IPS DF 6.9 (cell line): ENCODE data around the gene NUDT6.
"Not testable (repeated sequence)": the region's sequence is repeated elsewhere in the genome, so short reads cannot be mapped to it uniquely, and the experiment has no call there.

Experiments used
- DNase-seq: peaks from one replicate; pipeline ENCODE4 v3.0.0-alpha.2; 2013; ENCODE audit warnings: low read depth, low spot score
- H3K27ac ChIP-seq: one replicate; pipeline ENCODE4 v1.5.1; 2013; ENCODE audit warnings: low read length, control low read depth
- H3K27me3 ChIP-seq: 2 replicates; pipeline ENCODE4 v1.6.1; 2013; ENCODE audit warnings: mild to moderate bottlenecking, low read length; ENCODE audit not compliant: control insufficient read depth, insufficient read depth
- H3K36me3 ChIP-seq: 2 replicates; pipeline ENCODE4 v1.6.1; 2013; ENCODE audit warnings: low read length; ENCODE audit not compliant: control insufficient read depth, insufficient read depth
- H3K4me1 ChIP-seq: 2 replicates; pipeline ENCODE4 v1.6.1; 2013; ENCODE audit warnings: low read length; ENCODE audit not compliant: control insufficient read depth, insufficient read depth
- H3K4me3 ChIP-seq: 2 replicates; pipeline ENCODE4 v1.5.1; 2013; ENCODE audit warnings: mild to moderate bottlenecking, low read length
- H3K9me3 ChIP-seq: 2 replicates; pipeline ENCODE4 v1.6.1; 2013; ENCODE audit warnings: low read length, inconsistent platforms; ENCODE audit not compliant: control insufficient read depth, insufficient read depth
- WGBS: extraction: QIAGEN DNeasy Blood & Tissue Kit; methylation state at CpG from one replicate; pipeline ENCODE4 v1.1.7; 2013; ENCODE audit warnings: mixed read lengths, missing lambda C conversion rate; ENCODE audit not compliant: insufficient read length, insufficient coverage; 5-methylcytosine and 5-hydroxymethylcytosine counted together

NUDT6 gene

GRCh38 chr4:122855353-122855890, 67.0 kb downstream of the NUDT6 start:
- no peak overlapping the region for H3K27ac ChIP-seq
- no peak overlapping the region for H3K4me3 ChIP-seq
- H3K27me3 ChIP-seq: no peaks in the 10 kb centered on the region
- H3K36me3 ChIP-seq: no peaks in the 10 kb centered on the region
- H3K9me3 ChIP-seq: no peaks in the 10 kb centered on the region
- no peak for DNase-seq
- H3K4me1 ChIP-seq: peaks cover 6% of the 10 kb centered on the region; the same call in 1 of the 2 replicates
- no CpG with 5 or more reads among the region's 2 CpGs for WGBS

- Histone ChIP-seq H3K27ac (no peak overlapping the region), H3K36me3 (no peaks in the 10 kb centered on the region), H3K4me3 (no peak overlapping the region), H3K9me3 (no peaks in the 10 kb centered on the region), H3K4me1 (peaks cover 6% of the 10 kb centered on the region; the same call in 1 of the 2 replicates), H3K27me3 (no peaks in the 10 kb centered on the region)
- WGBS: no CpG with 5 or more reads among the region's 10 CpGs
- DNase-seq: no peak
Observed at GRCh38 chr4:122854447-122855352, 67.7 kb downstream of the NUDT6 start.

- Histone ChIP-seq H3K4me3 (no peak overlapping the region), H3K36me3 (0 out of 2 replicates have a peak, but pooled peaks cover 5% of the 10 kb centered on the region), H3K27ac (no peak overlapping the region), H3K9me3 (no peaks in the 10 kb centered on the region), H3K4me1 (peaks cover 11% of the 10 kb centered on the region; the same call in 1 of the 2 replicates), H3K27me3 (no peaks in the 10 kb centered on the region)
- DNase-seq: no peak
Observed at GRCh38 chr4:122851568-122851967, 70.8 kb downstream of the NUDT6 start.

DNA sequence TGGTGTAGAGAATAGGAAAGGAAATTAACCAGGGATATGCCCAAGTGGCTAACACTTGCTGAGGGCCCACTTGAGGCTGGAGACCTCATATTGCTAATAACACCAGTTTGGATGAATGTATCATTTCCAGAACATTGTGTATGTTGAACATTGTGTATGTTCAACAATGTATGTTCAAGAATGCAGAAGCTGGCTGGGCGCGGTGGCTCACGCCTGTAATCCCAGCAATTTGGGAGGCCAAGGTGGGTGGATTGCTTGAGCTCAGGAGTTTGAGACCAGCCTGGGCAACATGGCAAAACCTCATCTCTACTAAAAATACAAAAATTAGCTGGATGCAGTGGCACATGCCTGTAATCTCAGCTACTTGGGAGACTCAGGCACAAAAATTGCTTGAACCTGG, 72.6 kb downstream of the NUDT6 start:
- WGBS: no CpG with 5 or more reads among the region's 3 CpGs
- DNase-seq, H3K27ac ChIP-seq, H3K36me3 ChIP-seq, H3K27me3 ChIP-seq, H3K4me1 ChIP-seq, H3K4me3 ChIP-seq, H3K9me3 ChIP-seq: not testable (repeated sequence)

- no peaks in the 10 kb centered on the region for H3K27me3 ChIP-seq
- H3K4me3 ChIP-seq: no peak overlapping the region
- WGBS: no CpG with 5 or more reads among the region's 1 CpG
- H3K36me3 ChIP-seq: peaks cover 5% of the 10 kb centered on the region; the same call in 1 of the 2 replicates
- H3K4me1 ChIP-seq: peaks cover 10% of the 10 kb centered on the region; the same call in 1 of the 2 replicates
- H3K9me3 ChIP-seq: no peaks in the 10 kb centered on the region
- no peak for DNase-seq
- H3K27ac ChIP-seq: no peak overlapping the region
Observed at GRCh38 chr4:122847931-122848330, 74.5 kb downstream of the NUDT6 start.

GRCh38 chr4:122845760-122846159, 76.6 kb downstream of the NUDT6 start:
- H3K36me3 ChIP-seq: peaks cover 5% of the 10 kb centered on the region; the same call in 1 of the 2 replicates
- H3K27ac ChIP-seq: no peak overlapping the region
- WGBS: no CpG with 5 or more reads among the region's 3 CpGs
- H3K27me3 ChIP-seq: no peaks in the 10 kb centered on the region
- H3K4me1 ChIP-seq: peaks cover 8% of the 10 kb centered on the region; the same call in 1 of the 2 replicates
- H3K9me3 ChIP-seq: no peaks in the 10 kb centered on the region
- no peak for DNase-seq
- H3K4me3 ChIP-seq: no peak overlapping the region

DNA sequence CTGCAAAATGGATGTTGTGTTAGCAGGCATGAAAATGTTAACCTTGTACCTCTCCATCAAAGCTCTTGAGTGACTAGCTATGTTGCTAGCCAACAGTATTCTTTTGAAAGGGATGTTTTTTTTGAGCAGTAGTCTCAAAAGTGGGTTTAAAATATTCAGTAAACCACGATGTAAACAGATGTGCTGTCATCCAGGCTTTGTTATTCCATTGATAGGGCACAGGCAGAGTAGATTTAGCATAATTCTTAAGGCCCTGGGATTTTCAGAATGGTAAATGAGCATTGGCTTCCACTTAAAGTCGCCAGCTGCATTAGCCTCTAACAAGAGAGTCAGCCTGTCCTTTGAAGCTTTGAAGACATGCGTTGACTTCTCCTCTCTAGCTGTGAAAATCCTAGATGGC, 77.3 kb downstream of the NUDT6 start:
- Histone ChIP-seq H3K36me3 (peaks cover 9% of the 10 kb centered on the region; the same call in 1 of the 2 replicates), H3K27ac (no peak overlapping the region), H3K27me3 (no peaks in the 10 kb centered on the region), H3K4me1 (peaks cover 8% of the 10 kb centered on the region; the same call in 1 of the 2 replicates), H3K9me3 (no peaks in the 10 kb centered on the region), H3K4me3 (no peak overlapping the region)
- no peak for DNase-seq
- no CpG with 5 or more reads among the region's 3 CpGs for WGBS

GRCh38 chr4:122844391-122844790, 78.0 kb downstream of the NUDT6 start:
- WGBS: no CpG with 5 or more reads among the region's 1 CpG
- H3K4me3 ChIP-seq, DNase-seq, H3K4me1 ChIP-seq, H3K27ac ChIP-seq, H3K36me3 ChIP-seq, H3K9me3 ChIP-seq, H3K27me3 ChIP-seq: not testable (repeated sequence)

DNA sequence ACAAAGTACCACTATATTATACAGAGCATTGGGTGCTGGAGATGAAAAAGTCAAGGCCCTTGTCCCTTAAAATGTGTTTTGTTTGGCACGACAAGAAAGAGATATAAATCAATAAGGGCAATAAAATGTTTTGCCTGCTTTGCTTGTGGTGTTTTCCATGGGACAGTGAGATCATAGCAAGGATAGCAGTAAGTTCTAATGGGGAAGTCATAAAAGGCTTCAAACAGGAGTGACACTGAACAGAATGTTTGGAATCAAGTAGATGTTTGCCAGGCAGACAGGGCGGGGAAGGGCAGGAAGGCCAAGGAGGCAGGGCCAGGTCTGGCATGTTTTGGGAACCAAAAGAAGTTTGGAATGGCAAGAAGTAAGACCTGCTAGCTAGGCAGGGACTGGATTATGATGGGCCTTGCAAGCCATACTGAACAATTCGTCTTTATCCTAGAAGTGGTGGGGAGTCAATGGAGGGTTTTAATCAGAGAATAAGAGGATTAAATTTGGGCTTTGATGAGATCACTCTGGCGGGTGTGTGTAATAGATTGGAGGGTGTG, 79.3 kb downstream of the NUDT6 start:
- H3K36me3 ChIP-seq: peaks cover 10% of the 10 kb centered on the region; the same call in 1 of the 2 replicates
- H3K4me1 ChIP-seq: peaks cover 7% of the 10 kb centered on the region; the same call in 1 of the 2 replicates
- no peak for DNase-seq
- H3K4me3 ChIP-seq: no peak overlapping the region
- no peaks in the 10 kb centered on the region for H3K27me3 ChIP-seq
- WGBS: no CpG with 5 or more reads among the region's 4 CpGs
- no peaks in the 10 kb centered on the region for H3K9me3 ChIP-seq
- H3K27ac ChIP-seq: no peak overlapping the region
